CD14-positive monocyte (primary cell): ENCODE data around the gene CACNA1D. TPM values are rescaled to one million over a fixed set of nuclear protein-coding genes. Genes with fewer than 3 reads are reported as not detected.

Experiments used
- DNase-seq, 3 donors: peaks; one replicate each; pipeline ENCODE4 v3.0.0-alpha.2; 2011 to 2022
- H2AFZ ChIP-seq: 2 replicates; pipeline ENCODE4 v1.6.0; 2012; ENCODE audit warnings: mild to moderate bottlenecking, low read depth, low read length, inconsistent platforms; ENCODE audit not compliant: insufficient read depth, poor library complexity, severe bottlenecking
- H3K27ac ChIP-seq, 2 donors: 1 replicate in 1 of 2; 2 replicates in 1 of 2; pipeline ENCODE4 v1.5.1; 2012 to 2013; ENCODE audit warnings: low read length in 2 of 2, control low read depth in 1 of 2, inconsistent platforms in 1 of 2, low read depth in 1 of 2, mild to moderate bottlenecking in 1 of 2
- H3K27me3 ChIP-seq, 2 donors: one replicate each; pipeline versions ENCODE4 v1.6.0 to v1.6.1; 2011 to 2013; ENCODE audit warnings: low read length in 2 of 2; ENCODE audit not compliant: control insufficient read depth in 2 of 2, insufficient read depth in 2 of 2
- H3K36me3 ChIP-seq, 2 donors: replicated peaks in 1 of 2; 1 replicate in 1 of 2; 2 replicates in 1 of 2; pipeline versions ENCODE4 v1.5.1 to v1.6.1; 2012 to 2013; ENCODE audit warnings: low read length in 2 of 2, control low read depth in 1 of 2, inconsistent platforms in 1 of 2, mild to moderate bottlenecking in 1 of 2; ENCODE audit not compliant: insufficient read depth in 2 of 2, control insufficient read depth in 1 of 2
- H3K4me1 ChIP-seq, 2 donors: 1 replicate in 1 of 2; 2 replicates in 1 of 2; pipeline versions ENCODE4 v1.5.1 to v1.6.1; 2012 to 2013; ENCODE audit warnings: low read length in 2 of 2, control low read depth in 1 of 2, inconsistent platforms in 1 of 2, mild to moderate bottlenecking in 1 of 2, moderate library complexity in 1 of 2; ENCODE audit not compliant: insufficient read depth in 2 of 2, control insufficient read depth in 1 of 2
- H3K4me2 ChIP-seq: replicated peaks from 2 replicates; pipeline ENCODE3; 2012; ENCODE audit warnings: low read length, moderate library complexity, mild to moderate bottlenecking; ENCODE audit not compliant: poor library complexity, severe bottlenecking; ENCODE audit errors: extremely low read depth
- H3K4me3 ChIP-seq, 3 experiments: fragments of 200-600 bp in 1 of 3; sonication (generic) in 1 of 3; replicated peaks in 1 of 3; 1 replicate in 2 of 3; 2 replicates in 1 of 3; pipeline ENCODE4 v1.5.1; 2011 to 2013; ENCODE audit warnings: low read length in 3 of 3, mild to moderate bottlenecking in 3 of 3, control low read depth in 2 of 3, low read depth in 2 of 3, inconsistent platforms in 1 of 3, moderate library complexity in 1 of 3
- H3K79me2 ChIP-seq: 2 replicates; pipeline ENCODE4 v1.6.0; 2012; ENCODE audit warnings: mild to moderate bottlenecking, control low read depth, inconsistent platforms, low read length, moderate library complexity; ENCODE audit not compliant: insufficient read depth
- H3K9ac ChIP-seq: 2 replicates; pipeline ENCODE4 v1.6.0; 2017; ENCODE audit warnings: low read length, mild to moderate bottlenecking; ENCODE audit not compliant: insufficient read depth, poor library complexity, severe bottlenecking
- H3K9me3 ChIP-seq, 2 donors: replicated peaks in 1 of 2; 1 replicate in 1 of 2; 2 replicates in 1 of 2; pipeline versions ENCODE4 v1.5.1 to v1.6.1; 2012 to 2013; ENCODE audit warnings: low read length in 2 of 2, control low read depth in 1 of 2; ENCODE audit not compliant: control insufficient read depth in 1 of 2, insufficient read depth in 1 of 2
- H4K20me1 ChIP-seq: 2 replicates; pipeline ENCODE4 v1.6.0; 2012; ENCODE audit warnings: mild to moderate bottlenecking, low read length, control low read depth, moderate library complexity; ENCODE audit not compliant: insufficient read depth
- H3K27ac Mint-ChIP-seq, 7 donors: one replicate each; pipeline ENCODE4 v1.8.0; 2020; ENCODE audit warnings: mild to moderate bottlenecking in 7 of 7, mixed read lengths in 7 of 7, moderate library complexity in 6 of 7, inconsistent platforms in 2 of 7
- H3K27me3 Mint-ChIP-seq, 3 donors: one replicate each; pipeline ENCODE4 v1.8.0; 2021 to 2022; ENCODE audit warnings: low read depth in 3 of 3, mild to moderate bottlenecking in 3 of 3, mixed read lengths in 3 of 3, moderate library complexity in 3 of 3, inconsistent platforms in 1 of 3
- H3K36me3 Mint-ChIP-seq, 2 donors: one replicate each; pipeline ENCODE4 v1.8.0; 2020; ENCODE audit warnings: mixed read lengths in 2 of 2, inconsistent platforms in 1 of 2, mild to moderate bottlenecking in 1 of 2
- H3K4me1 Mint-ChIP-seq: one replicate; pipeline ENCODE4 v1.8.0; 2020; ENCODE audit warnings: mild to moderate bottlenecking, mixed read lengths
- H3K4me3 Mint-ChIP-seq, 2 donors: one replicate each; pipeline ENCODE4 v1.8.0; 2020; ENCODE audit warnings: mild to moderate bottlenecking in 2 of 2, mixed read lengths in 2 of 2, moderate library complexity in 1 of 2
- H3K9me3 Mint-ChIP-seq, 7 donors: one replicate each; pipeline ENCODE4 v1.8.0; 2020 to 2022; ENCODE audit warnings: mixed read lengths in 7 of 7, mild to moderate bottlenecking in 6 of 7, moderate library complexity in 6 of 7, inconsistent platforms in 2 of 7
- WGBS: methylation state at CpG from one replicate; pipeline ENCODE4 v1.1.5; 2013; ENCODE audit warnings: missing lambda C conversion rate; ENCODE audit not compliant: insufficient coverage; 5-methylcytosine and 5-hydroxymethylcytosine counted together
- intact Hi-C, 2 donors: fragments of 100-400 bp; cut with micrococcal nuclease; formaldehyde crosslinking; loops; one replicate each; pipeline versions ENCODE4 v1.15.0 to v1.15.1; 2023
- polyA plus RNA-seq, 3 donors: library from polyadenylated mRNA; depleted of rRNA in 1 of 3; unstranded in 2 of 3; stranded (reverse) in 1 of 3; fragments of 300-500 nt in 2 of 3; fragments of >200 nt in 1 of 3; fragmentation: Illumina TruSeq in 2 of 3; gene quantifications; 1 replicate in 2 of 3; 2 replicates in 1 of 3; pipeline ENCODE4 v1.2.3, GENCODE V29; 2012 to 2021
- TF ChIP-seq, protein P1 (sequence below): fragments of 200-600 bp; IDR thresholded peaks from one replicate; pipeline ENCODE4 v1.8.0; 2022; ENCODE audit warnings: antibody characterized with exemption, mild to moderate bottlenecking

The CACNA1D gene
- polyA plus RNA-seq, 3 donors: 0.29 to 1.2 (median 0.98) TPM

DNA sequence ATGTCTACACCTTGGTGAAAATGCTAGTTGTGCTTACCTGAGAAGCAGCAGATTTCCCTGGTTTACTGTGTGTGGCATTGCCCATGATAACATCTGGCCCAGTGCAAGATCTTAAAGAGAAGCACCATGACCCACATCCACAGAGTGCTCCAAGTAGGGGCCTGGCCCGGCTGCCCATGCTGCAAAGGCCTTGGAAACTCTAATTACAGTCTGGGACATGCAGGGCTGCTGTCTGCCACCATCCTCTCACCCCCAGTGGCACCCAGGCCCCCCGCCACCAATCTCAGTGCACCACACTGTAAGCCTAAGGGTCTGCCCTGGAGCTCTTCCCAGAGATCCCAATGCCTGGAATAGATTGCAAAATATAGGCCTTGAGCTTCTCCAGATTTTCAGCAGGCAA, 219.2 kb downstream of the CACNA1D start:
- Histone ChIP-seq H3K9ac (no peak overlapping the region), H3K9me3 (no peaks in the 10 kb centered on the region), H2AFZ (no peak overlapping the region), H3K27ac (no peak overlapping the region), H3K79me2 (no peaks in the 10 kb centered on the region), H3K4me1 (peaks cover 10 to 14% of the 10 kb centered on the region in 2 donors), H4K20me1 (no peaks in the 10 kb centered on the region), H3K4me2 (no peak overlapping the region), H3K27me3 (no peaks in the 10 kb centered on the region), H3K36me3 (no peaks in the 10 kb centered on the region), H3K4me3 (no peak overlapping the region)
- TF ChIP-seq, protein P1, sequence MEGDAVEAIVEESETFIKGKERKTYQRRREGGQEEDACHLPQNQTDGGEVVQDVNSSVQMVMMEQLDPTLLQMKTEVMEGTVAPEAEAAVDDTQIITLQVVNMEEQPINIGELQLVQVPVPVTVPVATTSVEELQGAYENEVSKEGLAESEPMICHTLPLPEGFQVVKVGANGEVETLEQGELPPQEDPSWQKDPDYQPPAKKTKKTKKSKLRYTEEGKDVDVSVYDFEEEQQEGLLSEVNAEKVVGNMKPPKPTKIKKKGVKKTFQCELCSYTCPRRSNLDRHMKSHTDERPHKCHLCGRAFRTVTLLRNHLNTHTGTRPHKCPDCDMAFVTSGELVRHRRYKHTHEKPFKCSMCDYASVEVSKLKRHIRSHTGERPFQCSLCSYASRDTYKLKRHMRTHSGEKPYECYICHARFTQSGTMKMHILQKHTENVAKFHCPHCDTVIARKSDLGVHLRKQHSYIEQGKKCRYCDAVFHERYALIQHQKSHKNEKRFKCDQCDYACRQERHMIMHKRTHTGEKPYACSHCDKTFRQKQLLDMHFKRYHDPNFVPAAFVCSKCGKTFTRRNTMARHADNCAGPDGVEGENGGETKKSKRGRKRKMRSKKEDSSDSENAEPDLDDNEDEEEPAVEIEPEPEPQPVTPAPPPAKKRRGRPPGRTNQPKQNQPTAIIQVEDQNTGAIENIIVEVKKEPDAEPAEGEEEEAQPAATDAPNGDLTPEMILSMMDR: no peak
- DNase-seq: no peak
- peaks cover 0 to 2% (median 0%) of the 10 kb centered on the region in 7 donors for H3K9me3 Mint-ChIP-seq
- H3K4me3 Mint-ChIP-seq: no peak overlapping the region
- peak overlapping the region in 1 of 7 donors; percentile 36 for H3K27ac Mint-ChIP-seq
- H3K27me3 Mint-ChIP-seq: peaks cover 11 to 13% (median 11%) of the 10 kb centered on the region in 3 donors
- H3K36me3 Mint-ChIP-seq: no peaks in the 10 kb centered on the region
- 100% methylated on average over 1 of the region's 2 CpGs for WGBS
- H3K4me1 Mint-ChIP-seq: peaks cover 13% of the 10 kb centered on the region
- intact Hi-C loops: no loop called here

DNA sequence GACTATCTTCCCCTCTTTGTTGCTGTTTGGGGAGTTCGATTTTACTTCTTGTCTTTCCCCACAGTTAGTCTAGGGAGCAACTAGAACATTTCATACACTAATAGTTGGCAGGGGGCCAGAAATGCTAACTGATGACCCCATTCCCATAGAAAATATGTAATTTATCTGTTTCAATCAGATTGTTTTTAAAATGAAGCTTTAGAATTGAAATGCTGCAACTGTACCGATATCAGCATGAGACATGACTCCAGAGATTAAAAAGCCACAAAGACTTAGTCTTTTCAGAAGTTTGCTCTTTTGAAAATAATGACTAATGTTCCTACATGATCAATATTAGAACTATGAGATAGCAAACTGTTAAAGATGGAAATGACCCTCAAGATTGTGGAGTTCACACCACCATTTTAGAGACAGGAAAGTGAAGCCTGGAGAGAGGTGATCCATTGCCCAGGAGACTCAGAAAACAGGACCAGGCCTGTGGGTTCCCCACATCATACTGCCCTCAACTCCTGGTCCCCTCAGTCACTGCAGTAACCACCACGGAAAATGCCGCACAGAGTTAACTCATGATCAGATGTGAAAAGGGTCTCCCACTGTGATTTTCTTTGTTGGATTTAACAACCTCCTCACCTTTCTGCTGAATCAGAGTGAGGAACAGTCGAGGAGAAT, 221.5 kb downstream of the CACNA1D start:
- no peaks in the 10 kb centered on the region for H3K36me3 ChIP-seq
- no peaks in the 10 kb centered on the region for H4K20me1 ChIP-seq
- no peak overlapping the region for H3K27ac ChIP-seq
- H2AFZ ChIP-seq: no peak overlapping the region
- WGBS: 100% methylated on average over 1 of the region's 5 CpGs
- Mint-ChIP-seq H3K27me3 (peaks cover 4 to 22% (median 15%) of the 10 kb centered on the region in 3 donors), H3K4me1 (peaks cover 7% of the 10 kb centered on the region), H3K4me3 (no peak overlapping the region), H3K9me3 (peaks cover 0 to 2% (median 0%) of the 10 kb centered on the region in 7 donors), H3K27ac (no peak overlapping the region), H3K36me3 (no peaks in the 10 kb centered on the region)
- peaks cover 7 to 9% of the 10 kb centered on the region in 2 donors for H3K4me1 ChIP-seq
- H3K79me2 ChIP-seq: no peaks in the 10 kb centered on the region
- no peak for DNase-seq
- no peak overlapping the region for H3K4me2 ChIP-seq
- no peaks in the 10 kb centered on the region for H3K9me3 ChIP-seq
- H3K4me3 ChIP-seq: no peak overlapping the region
- no peak overlapping the region for H3K9ac ChIP-seq
- intact Hi-C loops: no loop called here
- TF ChIP-seq, protein P1: no peak
- H3K27me3 ChIP-seq: no peaks in the 10 kb centered on the region
